Right renal pelvis (tissue), 4 donors: Measurements from ENCODE around the gene TCTA. TPM values are rescaled to one million over a fixed set of nuclear protein-coding genes. Genes with fewer than 3 reads are reported as not detected.
"Not testable (repeated sequence)": the region's sequence is repeated elsewhere in the genome, so short reads cannot be mapped to it uniquely, and the experiment has no call there.

Experiments
- DNase-seq, 4 donors: peaks; one replicate each; pipeline ENCODE4 v3.0.0-alpha.2; 2013; ENCODE audit warnings: low read depth in 4 of 4, low spot score in 3 of 4, missing footprints in 1 of 4
- polyA plus RNA-seq, 4 donors: library from polyadenylated mRNA; unstranded; fragments of 120-200 nt; gene quantifications; one replicate each; pipeline ENCODE4 v1.2.1, GENCODE V29; 2013; ENCODE audit not compliant: insufficient read length in 4 of 4

Gene TCTA, protein sequence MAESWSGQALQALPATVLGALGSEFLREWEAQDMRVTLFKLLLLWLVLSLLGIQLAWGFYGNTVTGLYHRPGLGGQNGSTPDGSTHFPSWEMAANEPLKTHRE
- polyA plus RNA-seq = 10 to 100 TPM; 34.1 to 39.8 (median 36.3) TPM

DNA sequence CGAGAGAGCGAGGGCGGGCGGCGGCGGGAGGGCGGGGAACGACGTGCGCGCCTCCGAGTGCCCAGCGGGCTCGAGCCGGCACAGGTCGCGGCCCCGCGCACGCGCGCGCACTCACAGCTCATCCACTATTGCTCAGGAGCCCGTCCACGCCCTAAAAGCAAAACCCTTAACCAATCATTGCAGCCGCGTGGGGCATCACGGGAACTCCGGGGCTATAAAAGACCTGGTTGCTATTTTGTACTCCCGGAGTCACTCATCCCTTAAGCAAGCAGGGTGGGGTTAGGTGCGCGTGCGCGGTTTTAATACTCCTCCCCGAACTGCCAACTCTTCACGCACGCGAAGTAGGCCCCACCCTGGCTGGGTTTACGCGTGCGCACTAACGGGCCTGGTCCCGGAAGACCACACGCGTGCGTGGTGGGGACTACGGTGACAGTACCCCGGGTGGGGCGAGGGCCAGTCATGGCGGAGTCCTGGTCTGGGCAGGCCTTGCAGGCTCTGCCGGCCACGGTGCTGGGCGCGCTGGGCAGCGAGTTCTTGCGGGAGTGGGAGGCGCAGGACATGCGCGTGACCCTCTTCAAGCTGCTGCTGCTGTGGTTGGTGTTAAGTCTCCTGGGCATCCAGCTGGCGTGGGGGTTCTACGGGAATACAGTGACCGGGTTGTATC is at the start of gene TCTA, which contains the start of gene RHOA:
TCTA (plus strand) TSS at position 456 of the 664 bp plus-strand sequence; CDS start at position 460, 4 bp downstream.
RHOA (minus strand) TSS at position 9 of the 664 bp plus-strand sequence. CDS start 36,387 bp downstream, outside the sequence.
- DNase-seq = peak; percentile 97 to 100 (median 100)

- no peak for DNase-seq
These were observed 49.7 kb upstream of the TCTA start for GRCh38 chr3:49362561-49362960.

DNA sequence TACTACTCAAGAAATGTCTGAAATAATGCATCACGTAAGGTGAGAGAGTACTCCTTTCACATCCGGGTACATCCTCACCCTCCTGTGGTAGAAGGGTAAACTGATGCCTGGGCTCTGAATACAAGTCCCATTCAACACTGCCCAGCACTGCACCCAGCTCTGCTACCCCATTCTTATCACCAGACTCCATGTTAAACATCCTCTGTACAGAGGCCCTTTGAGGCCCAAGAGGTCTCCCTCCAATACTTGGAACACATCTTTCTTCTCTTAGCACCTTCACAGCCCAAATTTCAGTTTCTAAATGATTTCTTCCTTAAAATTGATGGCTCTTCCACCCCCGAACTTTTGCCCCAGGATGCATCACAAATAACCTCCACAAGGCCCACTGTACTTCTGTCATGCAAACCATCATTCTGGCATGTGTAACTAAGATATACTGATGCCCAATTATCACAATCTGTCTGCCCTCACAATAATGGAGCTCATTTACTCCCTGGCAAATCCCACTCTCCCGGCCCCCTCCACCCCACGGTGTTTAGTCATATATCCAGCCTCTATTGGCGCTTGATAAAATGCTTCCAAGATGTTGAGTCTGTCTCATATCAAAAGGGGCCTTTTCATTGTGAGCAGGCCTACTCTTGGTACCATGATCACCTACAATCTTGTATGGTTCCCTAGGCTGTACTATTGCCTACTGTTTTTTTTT is 41.5 kb upstream of the TCTA start:
- DNase-seq = no peak

DNA sequence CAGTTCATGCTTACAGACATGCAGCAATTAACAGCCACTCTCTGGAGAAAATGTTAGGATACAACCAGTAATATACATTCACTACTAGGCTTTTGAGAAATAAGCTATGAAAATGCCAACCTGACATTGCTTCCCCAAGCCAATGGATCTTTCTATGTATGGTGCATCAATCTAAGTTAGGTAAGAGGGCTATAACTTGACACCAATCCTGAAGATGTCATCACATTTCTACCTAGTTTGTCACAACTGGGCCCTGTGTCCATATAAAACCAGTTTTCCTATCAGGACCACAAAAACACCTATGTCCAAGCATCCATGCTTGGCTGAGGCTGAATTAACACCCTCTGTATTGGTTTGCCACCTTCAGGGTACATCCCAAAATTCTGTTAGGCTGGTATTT is 40.3 kb upstream of the TCTA start:
- no peak for DNase-seq

DNA sequence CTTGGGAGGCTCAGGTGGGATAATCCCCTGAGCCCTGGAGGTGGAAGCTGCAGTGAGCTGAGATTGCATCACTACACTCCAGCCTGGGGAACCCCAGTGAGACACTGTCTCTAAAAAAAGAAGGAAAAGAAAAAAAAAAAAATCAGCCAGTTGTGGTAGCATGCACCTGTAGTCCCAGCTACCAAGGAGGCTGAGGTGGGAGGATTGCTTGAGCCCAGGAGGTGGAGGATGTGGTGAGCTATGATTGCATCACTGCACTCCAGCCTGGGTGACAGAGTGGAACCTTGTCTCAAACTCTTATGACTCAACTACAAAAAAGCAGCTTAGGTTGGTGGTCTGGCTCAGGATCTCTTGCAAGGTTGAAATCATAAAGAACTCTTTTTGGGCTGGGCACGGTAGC is 34.7 kb upstream of the TCTA start:
- no peak for DNase-seq

DNA sequence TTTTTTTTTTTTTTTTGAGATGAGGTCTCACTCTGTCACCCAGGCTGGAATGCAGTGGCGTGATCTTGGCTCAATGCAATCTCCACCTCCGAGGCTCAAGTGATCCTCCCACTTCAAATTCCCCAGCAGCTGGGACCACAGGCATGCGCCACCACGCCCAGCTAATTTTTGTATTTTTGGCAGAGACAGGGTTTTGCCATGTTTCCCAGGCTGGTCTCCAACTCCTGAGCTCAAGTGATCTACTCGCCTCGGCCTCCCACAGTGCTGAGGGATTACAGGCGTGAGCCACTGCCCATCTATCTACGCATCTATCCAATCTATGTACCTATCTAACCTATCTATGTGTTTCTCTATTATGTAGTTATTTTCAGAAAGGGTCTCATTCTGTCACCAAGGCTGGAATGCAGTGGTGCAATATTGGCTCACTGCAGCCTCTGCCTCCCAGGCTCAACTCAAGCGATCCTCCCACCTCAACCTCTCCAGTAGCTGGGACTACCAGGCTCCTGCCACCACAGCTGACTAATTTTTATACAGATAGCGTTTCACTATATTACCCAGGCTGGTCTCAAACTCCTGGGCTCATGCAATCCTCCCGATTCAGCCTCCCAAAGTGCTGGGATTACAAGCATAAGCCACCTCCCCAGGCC is 33.9 kb upstream of the TCTA start:
- DNase-seq = no peak

DNA sequence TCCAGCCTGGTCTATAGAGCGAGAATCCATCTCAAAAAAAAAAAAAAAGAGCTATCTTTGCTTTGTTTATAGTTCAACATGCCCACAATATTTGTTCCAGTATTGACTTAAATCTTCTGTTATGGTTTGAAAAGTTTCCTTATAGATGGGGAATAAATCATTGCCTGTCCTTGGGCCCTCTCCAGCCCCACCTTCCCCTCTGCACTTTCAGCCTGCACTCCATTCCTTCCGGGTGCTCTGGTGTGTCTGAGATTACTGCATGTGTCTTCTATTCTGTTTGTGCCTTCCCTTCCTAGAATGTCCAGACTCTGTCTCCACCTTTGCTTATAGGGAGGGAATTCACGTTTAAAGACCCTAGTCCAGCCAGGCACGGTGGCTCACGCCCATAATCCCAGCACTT is 28.8 kb upstream of the TCTA start:
- no peak for DNase-seq

DNA sequence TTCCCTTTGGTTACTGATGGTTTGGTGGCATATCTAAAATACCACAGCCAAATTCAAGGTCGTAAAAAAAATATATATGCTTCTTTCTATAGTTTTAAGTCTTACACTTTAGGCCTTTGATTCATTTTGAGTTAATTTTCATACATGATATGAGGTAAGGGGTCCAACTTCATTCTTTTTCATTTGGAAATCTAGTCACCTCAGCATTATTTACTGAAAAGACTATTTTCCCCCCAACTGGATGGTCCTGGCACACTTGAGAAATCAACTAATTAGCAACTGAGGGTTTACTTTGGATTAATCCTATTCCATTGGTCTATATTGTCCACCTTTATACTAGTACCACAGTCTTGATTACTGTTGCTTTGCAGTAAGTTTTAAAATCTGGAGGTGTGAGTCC is 26.6 kb upstream of the TCTA start:
- no peak for DNase-seq

GRCh38 chr3:49386056-49386756 is 26.0 kb upstream of the TCTA start:
- no peak for DNase-seq

DNA sequence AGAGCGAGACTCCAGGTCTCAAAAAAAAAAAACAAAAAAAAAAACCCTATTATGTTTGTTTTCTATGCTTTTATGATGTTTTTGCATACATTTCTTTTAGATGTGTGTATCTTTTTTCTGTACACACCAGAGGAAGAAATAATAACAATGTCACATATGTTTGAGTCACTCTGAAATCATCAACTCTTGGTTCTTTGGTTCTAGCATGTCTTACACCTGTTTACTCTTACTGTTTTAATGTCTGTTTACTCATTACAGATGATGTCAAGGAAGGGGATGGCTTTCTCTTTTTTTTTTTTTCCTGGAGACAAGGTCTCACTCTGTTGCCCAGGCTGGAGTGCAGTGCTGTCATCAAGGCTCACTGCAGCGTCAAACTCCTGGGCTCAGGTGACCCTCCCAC is 24.5 kb upstream of the TCTA start:
- DNase-seq = no peak

DNA sequence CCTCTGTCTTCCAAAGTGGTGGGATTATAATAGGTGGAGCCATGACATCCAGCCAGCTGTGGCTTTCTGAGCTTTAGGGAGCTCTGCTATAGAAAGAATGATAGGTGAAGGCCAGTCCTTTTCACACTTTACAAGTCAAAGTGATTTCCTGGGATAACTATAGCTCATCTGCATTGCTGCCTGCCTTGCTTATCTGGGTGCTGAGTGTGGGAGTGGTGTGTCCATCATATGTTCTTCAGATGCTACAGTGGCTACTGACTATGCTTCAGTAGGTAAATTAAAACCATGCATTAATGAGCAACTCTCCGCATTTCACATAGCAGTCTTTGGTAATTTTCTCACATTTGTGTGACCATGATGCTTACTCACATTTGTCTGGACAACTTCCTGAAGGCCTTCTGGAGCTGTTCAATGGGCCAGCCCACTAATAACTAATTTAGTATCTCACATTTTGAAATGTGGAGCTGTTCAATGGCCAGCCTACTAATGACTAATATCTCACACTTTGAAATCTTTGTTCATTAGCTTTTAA is 23.9 kb upstream of the TCTA start:
- no peak for DNase-seq

DNA sequence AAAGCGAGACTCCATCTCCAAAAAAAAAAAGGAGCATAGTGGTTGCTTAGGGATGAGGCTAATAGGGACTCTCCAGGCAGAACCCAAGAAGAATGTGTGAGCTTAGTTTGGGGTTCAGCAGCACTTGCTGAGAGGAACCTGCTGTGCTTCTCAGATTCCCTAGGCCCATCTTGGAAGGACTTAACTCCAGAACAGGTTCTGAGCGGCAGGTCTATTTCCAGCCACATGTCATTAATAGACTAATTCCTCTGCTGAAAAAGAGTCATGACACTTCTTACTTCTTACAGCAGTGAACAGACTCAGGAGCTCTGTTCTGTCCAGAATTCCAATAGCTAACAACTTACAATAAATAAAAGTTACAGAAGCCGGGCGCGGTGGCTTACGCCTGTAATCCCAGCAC is 22.9 kb upstream of the TCTA start:
- no peak for DNase-seq

GRCh38 chr3:49391310-49391709 is 20.9 kb upstream of the TCTA start:
- DNase-seq = not testable (repeated sequence)

DNA sequence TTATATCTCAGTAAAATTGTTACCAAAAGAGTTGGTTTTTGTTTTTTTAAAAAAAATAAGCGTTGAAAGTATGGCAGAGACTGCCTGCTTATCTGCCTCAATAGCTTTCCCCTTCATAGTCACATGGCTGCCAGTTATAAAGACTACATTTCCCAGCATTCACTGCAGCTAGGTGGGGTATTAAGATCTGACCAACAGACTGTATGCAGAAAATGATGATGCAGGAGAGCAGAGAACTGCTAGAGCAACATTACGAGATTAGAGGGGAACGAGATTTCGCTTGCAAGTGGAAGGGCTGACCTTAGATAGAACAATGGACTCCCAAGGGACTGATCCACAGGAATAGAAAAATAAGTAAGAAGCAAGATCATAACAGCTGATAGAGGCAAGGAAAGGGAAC is 14.8 kb upstream of the TCTA start:
- no peak for DNase-seq

DNA sequence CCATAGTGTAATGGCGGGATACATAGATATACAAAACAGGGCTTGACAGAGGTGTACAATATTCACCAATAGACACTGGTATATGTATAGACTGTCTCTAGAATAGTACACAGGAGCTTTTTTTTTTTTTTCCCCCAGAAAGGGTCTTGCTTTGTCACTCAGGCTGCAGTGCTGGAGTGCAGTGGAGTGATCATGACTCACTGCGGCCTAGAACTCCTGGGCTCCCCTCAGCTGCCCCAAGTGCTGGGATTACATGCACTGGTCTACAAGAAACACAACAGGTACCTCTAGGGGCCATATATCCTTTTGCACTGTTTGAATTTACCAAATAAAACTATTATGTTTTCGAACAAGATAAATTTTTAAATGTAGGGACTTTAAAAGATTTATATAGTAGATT is 12.8 kb upstream of the TCTA start:
- DNase-seq = no peak

- no peak for DNase-seq
These were observed 10.5 kb upstream of the TCTA start for GRCh38 chr3:49401766-49402165.

GRCh38 chr3:49403891-49404290 is 8.3 kb upstream of the TCTA start:
- no peak for DNase-seq

DNA sequence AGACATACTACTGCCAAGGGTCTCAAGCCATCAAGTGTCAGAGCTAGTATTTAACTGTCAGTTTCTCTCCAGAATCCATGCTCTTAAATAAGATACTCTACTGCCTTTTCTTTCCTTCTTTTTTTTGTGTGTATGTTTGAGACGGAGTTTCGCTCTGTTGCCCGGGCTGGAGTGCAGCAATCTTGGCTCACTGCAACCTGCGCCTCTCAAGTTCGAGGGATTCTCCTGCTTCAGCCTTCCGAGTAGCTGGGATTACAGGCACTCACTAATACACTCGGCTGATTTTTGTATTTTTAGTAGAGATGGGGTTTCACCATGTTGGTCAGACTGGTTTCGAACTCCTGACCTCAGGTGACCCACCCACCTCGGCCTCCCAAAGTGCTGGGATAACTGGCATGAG is 6.7 kb upstream of the TCTA start:
- DNase-seq = not testable (repeated sequence)

DNA sequence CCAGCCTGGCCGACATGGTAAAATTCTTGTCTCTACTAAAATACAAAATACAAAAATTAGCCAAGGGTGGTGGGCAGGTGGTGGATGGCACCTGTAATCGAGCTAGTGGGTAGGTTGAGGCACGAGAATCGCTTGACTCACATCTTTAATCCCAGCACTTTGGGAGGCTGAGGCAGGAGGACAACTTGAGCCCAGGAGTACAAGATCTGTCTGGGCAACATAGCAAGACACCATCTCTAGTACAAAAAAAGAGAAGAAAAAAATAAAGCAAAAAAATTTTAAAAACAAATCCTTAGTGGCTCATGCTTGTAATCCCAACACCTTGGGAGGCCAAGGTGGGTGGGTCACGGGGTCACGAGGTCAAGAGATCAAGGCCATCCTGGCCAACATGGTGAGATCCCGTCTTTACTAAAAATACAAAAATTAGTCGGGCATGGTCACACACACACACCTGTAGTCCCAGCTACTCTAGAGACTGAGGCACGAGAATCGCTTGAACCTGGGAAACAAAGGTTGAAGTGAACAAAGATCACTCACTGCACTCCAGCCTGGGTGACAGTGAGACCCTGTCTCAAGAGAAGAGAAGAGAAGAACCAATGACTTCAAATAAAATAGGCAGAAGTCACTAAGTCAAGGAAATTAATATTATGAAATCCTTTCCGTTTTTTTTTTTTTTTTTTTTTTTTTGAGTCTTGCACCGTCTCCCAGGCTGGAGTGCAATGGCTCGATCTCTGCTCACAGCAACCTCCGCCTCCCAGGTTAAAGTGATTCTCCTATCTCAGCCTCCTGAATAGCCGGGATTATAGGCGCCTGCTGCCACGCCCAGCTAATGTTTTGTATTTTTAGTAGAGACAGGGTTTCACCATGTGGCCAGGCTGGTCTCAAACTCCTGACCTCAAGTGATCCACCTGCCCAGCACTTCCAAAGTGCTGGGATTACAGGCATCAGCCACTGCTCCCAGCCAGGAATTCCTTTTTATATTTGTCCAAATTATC is 5.4 kb upstream of the TCTA start:
- DNase-seq = no peak
